GM13977 (cell line): ENCODE measurements around the gene ARMC6.
"Not testable (repeated sequence)": the region's sequence is repeated elsewhere in the genome, so short reads cannot be mapped to it uniquely, and the experiment has no call there.

Source experiments
- DNase-seq: peaks from one replicate; pipeline ENCODE4 v3.0.0; 2012; ENCODE audit warnings: low spot score
- in situ Hi-C: fragments of 300-500 bp; cut with MboI; formaldehyde crosslinking; loops from one replicate; pipeline ENCODE4 v1.12.0; 2022; ENCODE audit warnings: low sequenced_read_pairs, low pct_unique_long_range_greater_than_20kb, mixed read lengths, inconsistent platforms; ENCODE audit not compliant: unreplicated experiment
- TF ChIP-seq, protein P1 (sequence below): IDR thresholded peaks from 2 replicates; pipeline ENCODE4 v1.5.1; 2012; ENCODE audit warnings: mild to moderate bottlenecking, control low read depth; ENCODE audit not compliant: insufficient read depth; ENCODE audit errors: extremely low read depth, missing control alignments

The ARMC6 gene

GRCh38 chr19:19010551-19010950 lies 22.9 kb upstream of the ARMC6 start:
- no peak for DNase-seq
- TF ChIP-seq, protein P1, sequence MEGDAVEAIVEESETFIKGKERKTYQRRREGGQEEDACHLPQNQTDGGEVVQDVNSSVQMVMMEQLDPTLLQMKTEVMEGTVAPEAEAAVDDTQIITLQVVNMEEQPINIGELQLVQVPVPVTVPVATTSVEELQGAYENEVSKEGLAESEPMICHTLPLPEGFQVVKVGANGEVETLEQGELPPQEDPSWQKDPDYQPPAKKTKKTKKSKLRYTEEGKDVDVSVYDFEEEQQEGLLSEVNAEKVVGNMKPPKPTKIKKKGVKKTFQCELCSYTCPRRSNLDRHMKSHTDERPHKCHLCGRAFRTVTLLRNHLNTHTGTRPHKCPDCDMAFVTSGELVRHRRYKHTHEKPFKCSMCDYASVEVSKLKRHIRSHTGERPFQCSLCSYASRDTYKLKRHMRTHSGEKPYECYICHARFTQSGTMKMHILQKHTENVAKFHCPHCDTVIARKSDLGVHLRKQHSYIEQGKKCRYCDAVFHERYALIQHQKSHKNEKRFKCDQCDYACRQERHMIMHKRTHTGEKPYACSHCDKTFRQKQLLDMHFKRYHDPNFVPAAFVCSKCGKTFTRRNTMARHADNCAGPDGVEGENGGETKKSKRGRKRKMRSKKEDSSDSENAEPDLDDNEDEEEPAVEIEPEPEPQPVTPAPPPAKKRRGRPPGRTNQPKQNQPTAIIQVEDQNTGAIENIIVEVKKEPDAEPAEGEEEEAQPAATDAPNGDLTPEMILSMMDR = no peak
- in situ Hi-C loops = no loop called here

DNA sequence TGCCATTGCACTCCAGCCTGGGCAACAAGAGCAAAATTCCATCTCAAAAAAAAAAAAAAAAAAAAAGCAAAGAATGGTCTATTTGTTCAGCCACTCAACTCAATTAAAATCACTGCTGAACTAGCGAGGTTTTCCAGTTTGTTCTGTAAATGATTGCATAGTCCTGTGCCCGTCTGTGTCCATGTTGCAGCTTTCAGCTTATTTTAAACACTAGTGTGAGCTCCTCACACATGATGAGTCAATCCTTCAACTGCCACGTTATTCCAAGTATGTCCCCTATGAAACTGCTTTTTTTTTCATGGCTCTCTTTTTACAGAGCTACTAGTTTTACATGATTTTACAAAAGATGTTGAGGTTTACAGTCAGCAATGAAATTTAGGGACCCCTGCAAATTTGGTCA lies 12.3 kb upstream of the ARMC6 start:
- DNase-seq = no peak
- TF ChIP-seq, protein P1 = no peak
- in situ Hi-C loops = no loop called here

- no peak for DNase-seq
- TF ChIP-seq, protein P1 = no peak
- in situ Hi-C loops = no loop called here
These were observed 10.9 kb upstream of the ARMC6 start for GRCh38 chr19:19022380-19022961.

- in situ Hi-C loops, DNase-seq: not testable (repeated sequence)
These were observed 10.0 kb upstream of the ARMC6 start for GRCh38 chr19:19023376-19023775.

DNA sequence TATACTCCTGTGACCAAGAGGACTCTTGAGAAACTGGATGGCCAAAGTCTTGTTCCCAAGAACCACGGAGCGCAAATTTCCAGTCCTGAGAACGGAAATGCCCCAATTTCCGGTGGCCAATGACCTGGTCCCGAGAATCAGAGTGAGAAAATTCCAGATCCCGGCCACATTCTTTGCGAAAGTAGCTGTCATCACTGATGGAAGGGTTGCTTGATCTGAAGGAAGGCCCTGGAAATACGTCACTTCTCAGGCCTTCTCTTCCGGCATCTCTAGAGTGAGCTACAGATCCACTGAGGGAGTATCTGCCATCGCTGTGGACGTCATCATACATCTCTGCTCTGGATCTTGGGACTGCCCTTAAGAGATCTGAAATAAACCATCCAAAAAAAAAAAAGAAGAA lies 7.5 kb upstream of the ARMC6 start:
- in situ Hi-C loops = no loop called here
- no peak for DNase-seq
- TF ChIP-seq, protein P1 = no peak

DNA sequence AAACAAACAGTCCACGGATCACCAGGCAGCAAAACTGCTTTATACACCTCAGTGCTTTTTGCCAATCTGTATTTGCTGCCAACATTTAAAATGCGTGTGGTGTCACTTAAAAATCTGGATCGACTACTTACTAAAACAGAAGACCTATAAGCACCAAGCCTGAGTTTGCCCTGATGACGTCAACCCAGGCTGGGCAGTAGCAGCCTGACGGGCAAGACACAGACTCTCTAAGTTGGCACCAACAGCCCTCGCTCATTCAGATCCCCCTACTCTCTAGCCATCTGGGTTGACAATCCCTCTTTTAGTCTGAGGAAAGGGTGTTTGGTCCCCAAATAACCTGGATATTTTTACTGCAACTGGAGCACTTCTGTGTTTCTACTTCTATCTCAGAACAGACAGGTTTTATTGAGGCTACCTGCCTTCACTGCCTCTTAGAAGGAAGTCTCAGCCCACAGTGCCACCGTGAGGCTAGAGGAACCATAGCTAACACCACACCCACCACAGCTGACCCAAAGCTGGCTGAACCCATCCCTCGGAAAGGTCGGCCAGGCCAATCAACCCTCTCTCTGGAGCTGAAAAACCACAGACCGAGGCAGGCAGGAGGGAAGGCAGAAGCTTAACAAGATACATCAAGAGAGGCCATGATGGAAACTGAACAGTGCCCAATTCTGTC lies 7.0 kb upstream of the ARMC6 start:
- no peak for DNase-seq
- in situ Hi-C loops = no loop called here
- TF ChIP-seq, protein P1 = no peak

DNA sequence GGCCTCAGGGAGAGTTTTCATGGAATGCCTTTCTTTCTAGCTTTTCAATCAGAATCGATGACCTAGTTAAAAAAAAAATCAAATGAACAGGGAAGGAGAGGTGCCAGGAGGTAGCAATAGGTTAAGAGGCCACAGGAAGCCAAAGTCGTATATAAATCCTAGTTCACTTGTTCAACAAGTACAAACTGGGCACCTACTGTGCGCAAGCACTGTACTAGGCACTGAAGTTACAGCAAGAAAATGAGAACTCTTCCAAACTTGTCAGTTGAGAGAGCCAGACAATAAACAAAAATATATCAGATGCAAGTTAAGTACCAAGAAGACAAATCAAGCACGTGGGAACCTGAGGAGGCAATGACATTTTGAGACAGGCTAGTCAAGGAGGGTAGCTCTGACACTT lies 6.2 kb upstream of the ARMC6 start:
- in situ Hi-C loops = no loop called here
- DNase-seq = no peak
- TF ChIP-seq, protein P1 = no peak
